Astrocyte (in vitro differentiated cells and primary cell): ENCODE results near the gene RHOBTB1. TPM values are rescaled to one million over a fixed set of nuclear protein-coding genes. Genes with fewer than 3 reads are reported as not detected.

Experiments used
- DNase-seq: peaks from one replicate; pipeline ENCODE4 v3.0.0-alpha.2; 2010; ENCODE audit warnings: low read depth
- FAIRE-seq: peaks from 2 replicates; lab custom pipeline; 2011; peaks lifted over from hg19 to GRCh38; lab: Jason Lieb, UNC
- H2AFZ ChIP-seq: 2 replicates; pipeline ENCODE4 v1.6.0; 2012; ENCODE audit warnings: low read depth, low read length, inconsistent platforms
- H3K27ac ChIP-seq: 2 replicates; pipeline ENCODE4 v1.5.1; 2011; ENCODE audit warnings: low read depth, low read length, inconsistent platforms
- H3K27me3 ChIP-seq: 2 replicates; pipeline ENCODE4 v1.6.0; 2011; ENCODE audit warnings: low read length, inconsistent platforms; ENCODE audit not compliant: insufficient read depth
- H3K36me3 ChIP-seq: 2 replicates; pipeline ENCODE4 v1.5.1; 2011; ENCODE audit warnings: low read length, inconsistent platforms; ENCODE audit not compliant: insufficient read depth
- H3K4me1 ChIP-seq: 2 replicates; pipeline ENCODE4 v1.5.1; 2011; ENCODE audit warnings: low read length, inconsistent platforms; ENCODE audit not compliant: insufficient read depth
- H3K4me2 ChIP-seq: 2 replicates; pipeline ENCODE4 v1.6.0; 2012; ENCODE audit warnings: low read length, inconsistent platforms
- H3K4me3 ChIP-seq: 2 replicates; pipeline ENCODE4 v1.5.1; 2011; ENCODE audit warnings: low read depth, mild to moderate bottlenecking, low read length, inconsistent platforms; ENCODE audit not compliant: insufficient read depth
- H3K79me2 ChIP-seq: 2 replicates; pipeline ENCODE4 v1.6.0; 2012; ENCODE audit warnings: mild to moderate bottlenecking, low read length, inconsistent platforms; ENCODE audit not compliant: insufficient read depth
- H3K9ac ChIP-seq: 2 replicates; pipeline ENCODE4 v1.6.0; 2012; ENCODE audit warnings: mild to moderate bottlenecking, low read length, inconsistent platforms
- H3K9me3 ChIP-seq: 2 replicates; pipeline ENCODE4 v1.5.1; 2012; ENCODE audit warnings: low read depth, mild to moderate bottlenecking, low read length, inconsistent platforms; ENCODE audit not compliant: insufficient read depth
- H4K20me1 ChIP-seq: 2 replicates; pipeline ENCODE4 v1.6.0; 2012; ENCODE audit warnings: low read length, inconsistent platforms; ENCODE audit not compliant: insufficient read depth
- H3K27ac Mint-ChIP-seq: one replicate; pipeline ENCODE4 v1.8.0; 2021; ENCODE audit warnings: mild to moderate bottlenecking, mixed read lengths; ENCODE audit not compliant: unreplicated experiment
- H3K27me3 Mint-ChIP-seq: one replicate; pipeline ENCODE4 v1.8.0; 2021; ENCODE audit warnings: low read depth, mixed read lengths; ENCODE audit not compliant: unreplicated experiment
- H3K36me3 Mint-ChIP-seq: one replicate; pipeline ENCODE4 v1.8.0; 2021; ENCODE audit warnings: low read depth, mixed read lengths; ENCODE audit not compliant: unreplicated experiment
- H3K4me1 Mint-ChIP-seq: one replicate; pipeline ENCODE4 v1.8.0; 2021; ENCODE audit warnings: low read depth, mixed read lengths; ENCODE audit not compliant: unreplicated experiment
- H3K4me3 Mint-ChIP-seq: one replicate; pipeline ENCODE4 v1.8.0; 2021; ENCODE audit warnings: mild to moderate bottlenecking, moderate library complexity, mixed read lengths; ENCODE audit not compliant: unreplicated experiment
- H3K9me3 Mint-ChIP-seq: one replicate; pipeline ENCODE4 v1.8.0; 2021; ENCODE audit warnings: mild to moderate bottlenecking, mixed read lengths; ENCODE audit not compliant: unreplicated experiment
- EZH2 ChIP-seq: IDR thresholded peaks from 2 replicates; pipeline ENCODE4 v1.6.1; 2012; ENCODE audit warnings: mild to moderate bottlenecking, low read length, inconsistent platforms; ENCODE audit not compliant: insufficient read depth
- total RNA-seq: library from RNA; stranded (reverse); gene quantifications from 2 replicates; pipeline ENCODE4 v1.2.1, GENCODE V29; 2021
- TF ChIP-seq, protein P1 (sequence below): IDR thresholded peaks from 2 replicates; pipeline ENCODE4 v1.5.1; 2011; ENCODE audit warnings: low read depth, mild to moderate bottlenecking, inconsistent platforms, low read length, moderate library complexity; ENCODE audit not compliant: insufficient read depth

Gene RHOBTB1
- total RNA-seq, 1 donor from 2014 or later: 46.5 TPM

- Histone ChIP-seq H3K4me3 (no peak overlapping the region), H3K4me2 (no peak overlapping the region), H3K27ac (no peak overlapping the region), H4K20me1 (no peaks in the 10 kb centered on the region), H3K79me2 (no peaks in the 10 kb centered on the region), H3K27me3 (no peaks in the 10 kb centered on the region), H3K4me1 (peaks cover 10% of the 10 kb centered on the region), H3K9ac (no peak overlapping the region), H3K9me3 (no peaks in the 10 kb centered on the region), H3K36me3 (no peaks in the 10 kb centered on the region), H2AFZ (no peak overlapping the region)
- no peak for FAIRE-seq
- Mint-ChIP-seq H3K36me3 (peaks cover 2% of the 10 kb centered on the region), H3K27me3 (no peaks in the 10 kb centered on the region), H3K27ac (peak overlapping the region; percentile 73), H3K4me3 (no peak overlapping the region), H3K9me3 (peaks cover 9% of the 10 kb centered on the region), H3K4me1 (peaks cover 18% of the 10 kb centered on the region)
- no peak for DNase-seq
- TF ChIP-seq EZH2: no peak
- TF ChIP-seq, protein P1, sequence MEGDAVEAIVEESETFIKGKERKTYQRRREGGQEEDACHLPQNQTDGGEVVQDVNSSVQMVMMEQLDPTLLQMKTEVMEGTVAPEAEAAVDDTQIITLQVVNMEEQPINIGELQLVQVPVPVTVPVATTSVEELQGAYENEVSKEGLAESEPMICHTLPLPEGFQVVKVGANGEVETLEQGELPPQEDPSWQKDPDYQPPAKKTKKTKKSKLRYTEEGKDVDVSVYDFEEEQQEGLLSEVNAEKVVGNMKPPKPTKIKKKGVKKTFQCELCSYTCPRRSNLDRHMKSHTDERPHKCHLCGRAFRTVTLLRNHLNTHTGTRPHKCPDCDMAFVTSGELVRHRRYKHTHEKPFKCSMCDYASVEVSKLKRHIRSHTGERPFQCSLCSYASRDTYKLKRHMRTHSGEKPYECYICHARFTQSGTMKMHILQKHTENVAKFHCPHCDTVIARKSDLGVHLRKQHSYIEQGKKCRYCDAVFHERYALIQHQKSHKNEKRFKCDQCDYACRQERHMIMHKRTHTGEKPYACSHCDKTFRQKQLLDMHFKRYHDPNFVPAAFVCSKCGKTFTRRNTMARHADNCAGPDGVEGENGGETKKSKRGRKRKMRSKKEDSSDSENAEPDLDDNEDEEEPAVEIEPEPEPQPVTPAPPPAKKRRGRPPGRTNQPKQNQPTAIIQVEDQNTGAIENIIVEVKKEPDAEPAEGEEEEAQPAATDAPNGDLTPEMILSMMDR: no peak
These were observed 94.8 kb downstream of the RHOBTB1 start for GRCh38 chr10:60849217-60849616.

GRCh38 chr10:60848680-60849079, 95.3 kb downstream of the RHOBTB1 start:
- Mint-ChIP-seq H3K27ac (peak overlapping the region; percentile 5), H3K9me3 (peaks cover 6% of the 10 kb centered on the region), H3K27me3 (no peaks in the 10 kb centered on the region), H3K4me3 (no peak overlapping the region), H3K36me3 (peaks cover 2% of the 10 kb centered on the region), H3K4me1 (peaks cover 20% of the 10 kb centered on the region)
- Histone ChIP-seq H3K27ac (no peak overlapping the region), H3K4me3 (no peak overlapping the region), H3K27me3 (no peaks in the 10 kb centered on the region), H3K36me3 (no peaks in the 10 kb centered on the region), H3K4me1 (peaks cover 10% of the 10 kb centered on the region), H4K20me1 (no peaks in the 10 kb centered on the region), H2AFZ (no peak overlapping the region), H3K9ac (no peak overlapping the region), H3K79me2 (no peaks in the 10 kb centered on the region), H3K4me2 (no peak overlapping the region), H3K9me3 (no peaks in the 10 kb centered on the region)
- no peak for DNase-seq
- TF ChIP-seq, protein P1: no peak
- no peak for TF ChIP-seq EZH2
- no peak for FAIRE-seq

GRCh38 chr10:60848126-60848525, 95.9 kb downstream of the RHOBTB1 start:
- Histone ChIP-seq H3K4me3 (no peak overlapping the region), H3K9me3 (no peaks in the 10 kb centered on the region), H3K9ac (no peak overlapping the region), H3K27me3 (no peaks in the 10 kb centered on the region), H3K27ac (no peak overlapping the region), H3K4me2 (no peak overlapping the region), H3K36me3 (no peaks in the 10 kb centered on the region), H3K4me1 (peaks cover 10% of the 10 kb centered on the region), H2AFZ (no peak overlapping the region), H3K79me2 (no peaks in the 10 kb centered on the region), H4K20me1 (no peaks in the 10 kb centered on the region)
- peaks cover 6% of the 10 kb centered on the region for H3K9me3 Mint-ChIP-seq
- H3K36me3 Mint-ChIP-seq: no peaks in the 10 kb centered on the region
- peak; percentile 12 for DNase-seq
- H3K27me3 Mint-ChIP-seq: no peaks in the 10 kb centered on the region
- H3K4me3 Mint-ChIP-seq: no peak overlapping the region
- FAIRE-seq: no peak
- TF ChIP-seq, protein P1: no peak
- TF ChIP-seq EZH2: no peak
- peaks cover 20% of the 10 kb centered on the region for H3K4me1 Mint-ChIP-seq
- no peak overlapping the region for H3K27ac Mint-ChIP-seq
